Activated B cell treated with CpG ODN at 0.5 μM for 24 hours (primary cell): ENCODE measurements around the gene SHANK1. TPM values are rescaled to one million over a fixed set of nuclear protein-coding genes. Genes with fewer than 3 reads are reported as not detected.

ENCODE experiments used
- ATAC-seq: fragments of 200-7000 bp; cut with Tn5 transposase; one replicate; pipeline ENCODE4 v1.10.0; 2021; ENCODE audit warnings: low read depth, mild to moderate bottlenecking, moderate library complexity
- CTCF ChIA-PET: fragments of 350-600 bp; sonication (Branson Sonifier 250); formaldehyde crosslinking; loops from one replicate; lab custom pipeline; 2021; ENCODE audit warnings: antibody characterized with exemption; lab: Charles Lee
- POLR2A ChIA-PET: fragments of 350-600 bp; sonication (Branson Sonifier 250); formaldehyde crosslinking; loops from one replicate; lab custom pipeline; 2021; ENCODE audit warnings: antibody characterized with exemption; lab: Charles Lee
- DNase-seq: peaks from one replicate; pipeline ENCODE4 v3.0.0; 2022
- H3K27ac Mint-ChIP-seq: one replicate; pipeline ENCODE4 v1.8.0; 2020; ENCODE audit warnings: mixed read lengths
- H3K27me3 Mint-ChIP-seq: one replicate; pipeline ENCODE4 v1.8.0; 2021; ENCODE audit warnings: mixed read lengths
- H3K36me3 Mint-ChIP-seq: one replicate; pipeline ENCODE4 v1.8.0; 2021; ENCODE audit warnings: low read depth, mixed read lengths
- H3K4me1 Mint-ChIP-seq: one replicate; pipeline ENCODE4 v1.8.0; 2021; ENCODE audit warnings: mixed read lengths
- H3K4me3 Mint-ChIP-seq: one replicate; pipeline ENCODE4 v1.8.0; 2020; ENCODE audit warnings: mild to moderate bottlenecking, mixed read lengths
- H3K9me3 Mint-ChIP-seq: one replicate; pipeline ENCODE4 v1.8.0; 2020; ENCODE audit warnings: mixed read lengths
- CTCF ChIP-seq: fragments of 200-600 bp; IDR thresholded peaks from one replicate; pipeline ENCODE4 v1.8.0; 2022; ENCODE audit warnings: antibody characterized with exemption, mild to moderate bottlenecking
- intact Hi-C: fragments of 100-400 bp; cut with micrococcal nuclease; formaldehyde crosslinking; loops from one replicate; pipeline ENCODE4 v1.15.1; 2024
- total RNA-seq: library from RNA; stranded (reverse); gene quantifications from 2 replicates; pipeline ENCODE4 v1.2.3, GENCODE V29; 2022

Gene SHANK1
- total RNA-seq, 1 donor from 2014 or later, result not detected

GRCh38 chr19:50651174-50651573 is 68.4 kb downstream of the SHANK1 start:
- no peak overlapping the region for H3K27ac Mint-ChIP-seq
- ChIA-PET CTCF (no interaction called here), POLR2A (interaction anchor here (0.7 kb wide), 1 partner anchor 673 kb away, joined by 4 read pairs; no protein-coding TSS in a partner anchor)
- no peaks in the 10 kb centered on the region for H3K4me1 Mint-ChIP-seq
- peaks cover 38% of the 10 kb centered on the region for H3K27me3 Mint-ChIP-seq
- ATAC-seq (no peak), DNase-seq (no peak)
- intact Hi-C loops, result no loop called here
- no peak overlapping the region for H3K4me3 Mint-ChIP-seq
- H3K36me3 Mint-ChIP-seq, result peaks cover 1% of the 10 kb centered on the region
- peaks cover 7% of the 10 kb centered on the region for H3K9me3 Mint-ChIP-seq
- TF ChIP-seq CTCF, result no peak

GRCh38 chr19:50649433-50650391 is 69.9 kb downstream of the SHANK1 start, which contains the start of gene C19orf81:
Gene C19orf81, plus strand, starts transcription at chr19:50649445. Its CDS starts 0 bp downstream, at chr19:50649445.
- H3K4me3 Mint-ChIP-seq, result no peak within 1 kb of the TSS
- H3K36me3 Mint-ChIP-seq, result no peaks in the 10 kb centered on the region
- H3K9me3 Mint-ChIP-seq, result peaks cover 4% of the 10 kb centered on the region
- DNase-seq (no peak), ATAC-seq (no peak)
- H3K4me1 Mint-ChIP-seq, result no peaks in the 10 kb centered on the region
- H3K27ac Mint-ChIP-seq, result no peak within 1 kb of the TSS
- intact Hi-C loops, result no loop called here
- CTCF ChIA-PET, result interaction anchor here (1.2 kb wide), 1 partner anchor 514 kb away, joined by 3 read pairs; no protein-coding TSS in a partner anchor
- TF ChIP-seq CTCF, result no peak
- POLR2A ChIA-PET, result no interaction called here
- peaks cover 26% of the 10 kb centered on the region for H3K27me3 Mint-ChIP-seq

- DNase-seq, result no peak
These were observed 70.9 kb downstream of the SHANK1 start for GRCh38 chr19:50648659-50649058.

DNA sequence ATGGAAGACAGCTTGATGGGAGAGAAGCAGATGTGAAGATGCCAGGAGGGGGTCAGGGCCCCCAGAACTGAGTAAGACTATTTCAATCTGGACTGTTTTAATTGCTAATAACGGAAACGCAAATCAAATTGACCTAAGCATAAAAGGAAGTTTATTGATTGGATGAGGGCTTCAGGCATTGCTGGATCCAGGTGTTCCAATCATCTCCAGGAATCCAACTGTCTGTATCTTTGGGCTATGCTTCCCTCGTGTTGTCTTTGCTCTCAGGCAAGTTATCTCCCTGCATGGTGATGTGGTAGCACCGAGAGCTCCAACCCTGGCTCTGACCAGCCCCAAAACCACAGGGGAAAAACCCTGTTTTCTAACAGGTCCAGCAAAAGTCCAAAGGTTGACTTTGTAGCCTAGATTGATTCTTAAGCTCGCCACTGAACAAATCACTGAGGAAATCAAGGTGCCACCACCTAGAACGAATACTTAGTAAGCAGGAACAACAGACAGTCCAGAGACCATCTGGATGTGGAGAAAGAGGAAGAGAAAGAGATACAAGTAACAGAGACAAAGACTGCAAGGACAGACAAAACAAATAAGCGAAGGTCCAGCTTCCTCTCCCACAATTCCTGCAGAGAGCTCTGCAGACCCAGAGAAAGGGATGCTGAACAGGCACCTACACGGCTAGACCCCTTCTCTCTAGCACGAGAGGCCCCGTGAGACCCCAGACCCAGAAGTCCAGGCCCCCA is 71.6 kb downstream of the SHANK1 start:
- Mint-ChIP-seq H3K9me3 (peaks cover 4% of the 10 kb centered on the region), H3K27ac (no peak overlapping the region), H3K4me3 (no peak overlapping the region), H3K27me3 (peaks cover 16% of the 10 kb centered on the region), H3K36me3 (no peaks in the 10 kb centered on the region), H3K4me1 (no peaks in the 10 kb centered on the region)
- TF ChIP-seq CTCF, result no peak
- CTCF ChIA-PET, result no interaction called here
- POLR2A ChIA-PET, result no interaction called here
- ATAC-seq (no peak), DNase-seq (no peak)
- intact Hi-C loops, result no loop called here

More at GRCh38 chr19:50648659-50649058, 70.9 kb downstream of the SHANK1 start:
- no peak overlapping the region for H3K27ac Mint-ChIP-seq
- ATAC-seq, result no peak
- no peak overlapping the region for H3K4me3 Mint-ChIP-seq
- CTCF ChIA-PET, result no interaction called here
- peaks cover 4% of the 10 kb centered on the region for H3K9me3 Mint-ChIP-seq
- no peaks in the 10 kb centered on the region for H3K36me3 Mint-ChIP-seq
- TF ChIP-seq CTCF, result no peak
- peaks cover 20% of the 10 kb centered on the region for H3K27me3 Mint-ChIP-seq
- POLR2A ChIA-PET, result no interaction called here
- no peaks in the 10 kb centered on the region for H3K4me1 Mint-ChIP-seq
- intact Hi-C loops, result no loop called here
